ENCODE results near the gene URB1.
"Not testable (repeated sequence)": the region's sequence is repeated elsewhere in the genome, so short reads cannot be mapped to it uniquely, and the experiment has no call there.

The URB1 gene

GRCh38 chr21:32413015-32413504, 20.2 kb upstream of the URB1 start:
- no peak for DNase-seq (ENCODE audit: insufficient read length, low spot score)
- no peak for FAIRE-seq

GRCh38 chr21:32412162-32413014, 19.6 kb upstream of the URB1 start, which contains the start of gene EVA1C:
TSS of gene EVA1C (plus strand) at chr21:32412706. CDS start at chr21:32412854, 148 bp downstream.
- DNase-seq (ENCODE audit: insufficient read length, low spot score) (no peak), FAIRE-seq (no peak)

- FAIRE-seq (no peak), DNase-seq (ENCODE audit: insufficient read length, low spot score) (no peak)
Measured at GRCh38 chr21:32411350-32412161, 18.7 kb upstream of the URB1 start.

GRCh38 chr21:32410916-32411315, 18.1 kb upstream of the URB1 start:
- DNase-seq (ENCODE audit: insufficient read length, low spot score) (no peak), FAIRE-seq (no peak)

GRCh38 chr21:32410291-32410690, 17.5 kb upstream of the URB1 start:
- DNase-seq (ENCODE audit: insufficient read length, low spot score) (no peak), FAIRE-seq (no peak)

- no peak for FAIRE-seq
- DNase-seq (ENCODE audit: insufficient read length, low spot score), result no peak
Measured at GRCh38 chr21:32406405-32406804, 13.6 kb upstream of the URB1 start.

GRCh38 chr21:32403201-32403777, 10.5 kb upstream of the URB1 start:
- DNase-seq (ENCODE audit: insufficient read length, low spot score), result no peak
- no peak for FAIRE-seq

- no peak for DNase-seq (ENCODE audit: insufficient read length, low spot score)
- FAIRE-seq, result no peak
Measured at GRCh38 chr21:32393677-32394001, 827 bp upstream of the URB1 start.

GRCh38 chr21:32392299-32392879, 423 bp downstream of the URB1 start:
- no peak for FAIRE-seq
- DNase-seq (ENCODE audit: insufficient read length, low spot score), result no peak

GRCh38 chr21:32391755-32392154, 1.1 kb downstream of the URB1 start:
- no peak for DNase-seq (ENCODE audit: insufficient read length, low spot score)
- FAIRE-seq, result no peak

- not testable (repeated sequence) for FAIRE-seq; DNase-seq (ENCODE audit: insufficient read length, low spot score)
Measured at GRCh38 chr21:32390537-32391224, 2.1 kb downstream of the URB1 start.

GRCh38 chr21:32389337-32390015, 3.3 kb downstream of the URB1 start:
- no peak for FAIRE-seq
- no peak for DNase-seq (ENCODE audit: insufficient read length, low spot score)

- no peak for FAIRE-seq
- DNase-seq (ENCODE audit: insufficient read length, low spot score), result no peak
Measured at GRCh38 chr21:32388306-32388705, 4.5 kb downstream of the URB1 start.

- DNase-seq (ENCODE audit: insufficient read length, low spot score), result no peak
- no peak for FAIRE-seq
Measured at GRCh38 chr21:32387151-32387550, 5.7 kb downstream of the URB1 start.

- DNase-seq (ENCODE audit: insufficient read length, low spot score), result no peak
- FAIRE-seq, result no peak
Measured at GRCh38 chr21:32386195-32386870, 6.5 kb downstream of the URB1 start.

- FAIRE-seq, result no peak
- DNase-seq (ENCODE audit: insufficient read length, low spot score), result no peak
Measured at GRCh38 chr21:32383812-32384211, 9.0 kb downstream of the URB1 start.

GRCh38 chr21:32382108-32382644, 10.6 kb downstream of the URB1 start:
- FAIRE-seq (no peak), DNase-seq (ENCODE audit: insufficient read length, low spot score) (no peak)

- FAIRE-seq (no peak), DNase-seq (ENCODE audit: insufficient read length, low spot score) (no peak)
Measured at GRCh38 chr21:32381571-32381970, 11.2 kb downstream of the URB1 start.

- FAIRE-seq (no peak), DNase-seq (ENCODE audit: insufficient read length, low spot score) (no peak)
Measured at GRCh38 chr21:32380940-32381339, 11.9 kb downstream of the URB1 start.
